DMS53 treated with DMSO at 0.1 percent for 48 hours (cell line): ENCODE measurements around the gene OCRL.

Experiments used
- DNase-seq: peaks from one replicate; lab custom pipeline; 2025; ENCODE audit not compliant: unreplicated experiment; lab: John Stamatoyannopoulos, UW

The OCRL gene

GRCh38 chrX:129632443-129632842, 92.4 kb downstream of the OCRL start:
- no peak for DNase-seq

- no peak for DNase-seq
These were observed 94.5 kb downstream of the OCRL start for GRCh38 chrX:129634541-129634940.

- DNase-seq: no peak
These were observed 96.2 kb downstream of the OCRL start for GRCh38 chrX:129636175-129636681.

GRCh38 chrX:129637217-129638109, 97.4 kb downstream of the OCRL start:
- peak; percentile 36 for DNase-seq

- DNase-seq: no peak
These were observed 98.9 kb downstream of the OCRL start for GRCh38 chrX:129638917-129639316.

GRCh38 chrX:129640737-129641136, 100.7 kb downstream of the OCRL start:
- no peak for DNase-seq

- no peak for DNase-seq
These were observed 101.4 kb downstream of the OCRL start for GRCh38 chrX:129641469-129641868.

- DNase-seq: no peak
These were observed 101.9 kb downstream of the OCRL start for GRCh38 chrX:129641941-129642340.
